SK-N-SH (cell line): ENCODE results near the gene ZFYVE19.
"Not testable (repeated sequence)": the region's sequence is repeated elsewhere in the genome, so short reads cannot be mapped to it uniquely, and the experiment has no call there.

Experiments used
- TF ChIP-seq, protein P1 (sequence below): fragments of 200-600 bp; sonication (generic); IDR thresholded peaks from 2 replicates; pipeline ENCODE4 v1.6.1; 2017; ENCODE audit warnings: antibody characterized with exemption, mild to moderate bottlenecking, moderate library complexity
- TF ChIP-seq, protein P2 (sequence below): IDR thresholded peaks from 2 replicates; pipeline ENCODE4 v1.4.0; 2012; ENCODE audit warnings: low read depth

DNA sequence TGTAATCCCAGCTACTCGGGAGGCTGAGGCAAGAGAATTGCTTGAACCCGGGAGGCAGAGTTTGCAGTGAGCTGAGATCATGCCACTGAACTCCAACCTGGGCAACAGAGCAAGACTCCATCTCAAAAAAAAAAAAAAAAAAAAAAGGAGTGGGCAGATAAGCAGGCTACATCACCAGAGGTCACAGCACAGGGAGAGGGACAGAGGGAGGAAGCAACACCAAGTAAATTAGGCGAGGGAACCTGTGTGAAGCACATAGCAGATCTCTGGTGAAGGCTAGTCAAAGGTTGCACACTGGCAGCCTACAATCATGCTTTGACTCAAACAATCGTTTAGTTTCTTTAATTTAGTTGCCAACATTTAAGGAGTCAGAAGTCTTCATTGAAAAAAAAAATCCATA is 54.3 kb downstream of the ZFYVE19 start:
- TF ChIP-seq, protein P1, sequence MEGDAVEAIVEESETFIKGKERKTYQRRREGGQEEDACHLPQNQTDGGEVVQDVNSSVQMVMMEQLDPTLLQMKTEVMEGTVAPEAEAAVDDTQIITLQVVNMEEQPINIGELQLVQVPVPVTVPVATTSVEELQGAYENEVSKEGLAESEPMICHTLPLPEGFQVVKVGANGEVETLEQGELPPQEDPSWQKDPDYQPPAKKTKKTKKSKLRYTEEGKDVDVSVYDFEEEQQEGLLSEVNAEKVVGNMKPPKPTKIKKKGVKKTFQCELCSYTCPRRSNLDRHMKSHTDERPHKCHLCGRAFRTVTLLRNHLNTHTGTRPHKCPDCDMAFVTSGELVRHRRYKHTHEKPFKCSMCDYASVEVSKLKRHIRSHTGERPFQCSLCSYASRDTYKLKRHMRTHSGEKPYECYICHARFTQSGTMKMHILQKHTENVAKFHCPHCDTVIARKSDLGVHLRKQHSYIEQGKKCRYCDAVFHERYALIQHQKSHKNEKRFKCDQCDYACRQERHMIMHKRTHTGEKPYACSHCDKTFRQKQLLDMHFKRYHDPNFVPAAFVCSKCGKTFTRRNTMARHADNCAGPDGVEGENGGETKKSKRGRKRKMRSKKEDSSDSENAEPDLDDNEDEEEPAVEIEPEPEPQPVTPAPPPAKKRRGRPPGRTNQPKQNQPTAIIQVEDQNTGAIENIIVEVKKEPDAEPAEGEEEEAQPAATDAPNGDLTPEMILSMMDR, result not testable (repeated sequence)
- TF ChIP-seq, protein P2, sequence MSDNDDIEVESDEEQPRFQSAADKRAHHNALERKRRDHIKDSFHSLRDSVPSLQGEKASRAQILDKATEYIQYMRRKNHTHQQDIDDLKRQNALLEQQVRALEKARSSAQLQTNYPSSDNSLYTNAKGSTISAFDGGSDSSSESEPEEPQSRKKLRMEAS, result not testable (repeated sequence)
